SK-N-SH (cell line): ENCODE results near the gene NT5C1B.

ENCODE experiments used
- CTCF ChIP-seq: fragments of 200-600 bp; sonication (generic); IDR thresholded peaks from 2 replicates; pipeline ENCODE4 v1.6.1; 2017; ENCODE audit warnings: antibody characterized with exemption, mild to moderate bottlenecking, moderate library complexity
- USF2 ChIP-seq: fragments of 150-350 bp; IDR thresholded peaks from 2 replicates; pipeline ENCODE4 v1.6.1; 2017; ENCODE audit warnings: antibody characterized with exemption, low read length, low read depth, borderline replicate concordance

GRCh38 chr2:18597618-18598017, 8.2 kb upstream of the NT5C1B start:
- TF ChIP-seq CTCF (no peak), USF2 (no peak)
